ENCODE data around the gene LSAMP.

LSAMP gene

DNA sequence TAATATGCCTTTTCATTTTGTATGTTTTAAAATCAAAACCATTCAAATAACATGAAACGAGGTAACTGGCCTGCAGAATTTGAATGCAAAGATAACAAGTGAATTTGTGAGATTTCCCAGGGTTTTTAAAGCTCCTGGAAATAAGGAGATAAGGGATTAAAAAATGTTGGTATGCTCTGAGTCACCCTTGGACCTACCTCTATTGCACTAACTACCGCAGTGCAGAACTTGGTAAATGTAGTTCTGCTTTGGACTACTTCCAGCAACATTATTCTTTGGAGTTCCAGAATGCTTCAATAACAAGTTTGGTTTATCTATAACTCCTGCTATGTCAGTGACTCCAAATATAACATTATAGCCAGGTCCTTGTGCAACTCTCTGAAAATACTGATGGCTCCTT is 620.2 kb downstream of the LSAMP start:
- no peaks in the 10 kb centered on the region for H3K9me3 ChIP-seq (ENCODE audit: severe bottlenecking)
- ATAC-seq (ENCODE audit: low read depth): peak; percentile 83
- no peaks in the 10 kb centered on the region for H3K27me3 ChIP-seq (ENCODE audit: insufficient read depth, poor library complexity, severe bottlenecking)
- H3K27ac ChIP-seq (ENCODE audit: poor library complexity, severe bottlenecking): no peak overlapping the region
- no peaks in the 10 kb centered on the region for H3K36me3 ChIP-seq (ENCODE audit: low read depth)
- no peak for DNase-seq (ENCODE audit: low spot score)
- peaks cover 14% of the 10 kb centered on the region for H3K4me1 ChIP-seq (ENCODE audit: insufficient read depth, poor library complexity, severe bottlenecking)
- H3K4me3 ChIP-seq (ENCODE audit: severe bottlenecking): no peak overlapping the region
- no peak for TF ChIP-seq CTCF (IDR thresholded peaks at IDR 0.05; ENCODE audit: poor library complexity, severe bottlenecking)

DNA sequence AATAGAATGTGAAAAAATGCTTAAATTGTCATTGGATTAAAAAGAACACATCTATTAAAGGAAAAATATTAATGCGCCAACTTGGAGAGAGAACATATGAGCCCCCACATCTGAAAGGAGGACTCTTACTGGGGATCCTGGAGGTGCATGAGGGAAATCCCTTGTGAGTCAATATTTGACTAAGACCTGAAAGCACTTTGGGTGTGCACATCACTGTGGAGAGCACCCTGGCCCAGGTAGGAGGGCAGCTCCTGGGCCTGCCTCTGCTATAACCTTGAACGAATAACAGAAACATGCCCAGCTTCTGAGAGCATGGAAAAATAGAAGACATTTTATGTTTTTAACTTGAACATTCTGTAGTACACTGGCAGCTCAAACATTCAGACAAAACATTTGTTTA is 622.2 kb downstream of the LSAMP start:
- peaks cover 11% of the 10 kb centered on the region for H3K4me1 ChIP-seq (ENCODE audit: insufficient read depth, poor library complexity, severe bottlenecking)
- H3K36me3 ChIP-seq (ENCODE audit: low read depth): no peaks in the 10 kb centered on the region
- H3K4me3 ChIP-seq (ENCODE audit: severe bottlenecking): no peak overlapping the region
- H3K9me3 ChIP-seq (ENCODE audit: severe bottlenecking): no peaks in the 10 kb centered on the region
- peak; percentile 47; the same call in 2 of the 3 replicates for ATAC-seq (ENCODE audit: low read depth)
- DNase-seq (ENCODE audit: low spot score): no peak
- no peak for TF ChIP-seq CTCF (IDR thresholded peaks at IDR 0.05; ENCODE audit: poor library complexity, severe bottlenecking)
- no peak overlapping the region for H3K27ac ChIP-seq (ENCODE audit: poor library complexity, severe bottlenecking)
- H3K27me3 ChIP-seq (ENCODE audit: insufficient read depth, poor library complexity, severe bottlenecking): no peaks in the 10 kb centered on the region

DNA sequence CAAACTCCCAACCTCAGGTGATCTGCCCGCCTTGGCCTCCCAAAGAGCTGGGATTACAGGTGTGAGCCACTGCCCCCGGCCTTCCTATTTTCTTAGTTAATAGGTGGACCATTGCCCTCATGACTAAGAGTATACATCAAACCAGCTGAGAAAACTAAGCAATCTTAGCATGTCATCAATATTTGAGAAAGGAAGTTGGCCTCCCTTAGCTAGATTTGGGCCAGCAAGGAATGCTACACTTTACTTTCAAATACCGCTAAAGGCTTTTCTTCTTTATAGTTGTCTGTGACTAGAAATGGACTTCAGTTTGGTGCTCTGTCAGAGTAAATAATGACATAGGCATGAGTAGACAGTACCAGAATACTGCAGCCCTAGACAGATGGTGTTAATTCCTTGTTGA is 622.7 kb downstream of the LSAMP start:
- Histone ChIP-seq H3K9me3 (ENCODE audit: severe bottlenecking) (no peaks in the 10 kb centered on the region), H3K27me3 (ENCODE audit: insufficient read depth, poor library complexity, severe bottlenecking) (no peaks in the 10 kb centered on the region), H3K4me1 (ENCODE audit: insufficient read depth, poor library complexity, severe bottlenecking) (peaks cover 11% of the 10 kb centered on the region), H3K36me3 (ENCODE audit: low read depth) (no peaks in the 10 kb centered on the region), H3K27ac (ENCODE audit: poor library complexity, severe bottlenecking) (no peak overlapping the region), H3K4me3 (ENCODE audit: severe bottlenecking) (no peak overlapping the region)
- DNase-seq (ENCODE audit: low spot score) (no peak), ATAC-seq (ENCODE audit: low read depth) (no peak)
- no peak for TF ChIP-seq CTCF (IDR thresholded peaks at IDR 0.05; ENCODE audit: poor library complexity, severe bottlenecking)

DNA sequence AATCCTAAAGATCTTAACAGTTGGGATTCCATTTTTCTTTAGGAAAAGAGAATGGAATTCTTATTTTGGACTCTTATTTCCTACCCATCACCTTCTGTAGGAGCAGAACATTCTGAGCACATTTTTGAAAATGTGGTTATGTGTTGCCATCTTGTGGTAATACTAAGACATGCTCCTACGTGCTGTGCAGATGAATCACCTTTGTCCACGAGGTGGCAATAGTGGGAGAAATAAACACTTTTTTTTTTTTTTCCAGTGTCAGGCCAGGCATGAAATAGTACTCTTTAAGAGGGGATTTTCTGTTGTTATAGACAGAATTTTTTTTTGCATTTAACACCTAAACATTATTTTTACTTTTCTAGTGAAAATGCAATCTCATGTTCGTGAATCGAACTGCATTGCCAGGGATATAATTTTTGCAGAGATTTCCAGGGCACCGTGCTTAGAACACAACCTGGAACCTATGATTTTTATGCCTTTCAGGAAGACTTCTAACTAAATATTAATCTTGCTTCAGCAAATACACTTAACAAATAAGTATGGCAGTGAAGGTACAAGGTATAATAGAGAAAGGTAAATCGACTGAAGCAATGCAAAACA is 625.4 kb downstream of the LSAMP start:
- Histone ChIP-seq H3K36me3 (ENCODE audit: low read depth) (no peaks in the 10 kb centered on the region), H3K9me3 (ENCODE audit: severe bottlenecking) (no peaks in the 10 kb centered on the region), H3K27ac (ENCODE audit: poor library complexity, severe bottlenecking) (no peak overlapping the region), H3K27me3 (ENCODE audit: insufficient read depth, poor library complexity, severe bottlenecking) (no peaks in the 10 kb centered on the region), H3K4me1 (ENCODE audit: insufficient read depth, poor library complexity, severe bottlenecking) (peaks cover 2% of the 10 kb centered on the region), H3K4me3 (ENCODE audit: severe bottlenecking) (no peak overlapping the region)
- peak; percentile 98 for TF ChIP-seq CTCF (IDR thresholded peaks at IDR 0.05; ENCODE audit: poor library complexity, severe bottlenecking)
- ATAC-seq (ENCODE audit: low read depth): peak; percentile 82
- DNase-seq (ENCODE audit: low spot score): no peak

GRCh38 chr3:115814778-115815380 is 630.4 kb downstream of the LSAMP start:
- ATAC-seq (ENCODE audit: low read depth) (peak; percentile 73), DNase-seq (ENCODE audit: low spot score) (no peak)
- Histone ChIP-seq H3K9me3 (ENCODE audit: severe bottlenecking) (no peaks in the 10 kb centered on the region), H3K4me3 (ENCODE audit: severe bottlenecking) (no peak overlapping the region), H3K4me1 (ENCODE audit: insufficient read depth, poor library complexity, severe bottlenecking) (no peaks in the 10 kb centered on the region), H3K36me3 (ENCODE audit: low read depth) (no peaks in the 10 kb centered on the region), H3K27ac (ENCODE audit: poor library complexity, severe bottlenecking) (no peak overlapping the region), H3K27me3 (ENCODE audit: insufficient read depth, poor library complexity, severe bottlenecking) (no peaks in the 10 kb centered on the region)
- TF ChIP-seq CTCF (IDR thresholded peaks at IDR 0.05; ENCODE audit: poor library complexity, severe bottlenecking): peak; percentile 91

Data from RWPE2 (cell line).